DOHH2 (cell line): ENCODE measurements around the gene HES6.

ENCODE experiments used
- CTCF ChIP-seq: fragments of 200-600 bp; sonication (generic); IDR thresholded peaks from one replicate; pipeline ENCODE4 v1.5.1; 2014; ENCODE audit warnings: antibody characterized with exemption, mild to moderate bottlenecking, low read depth, low read length; ENCODE audit not compliant: poor library complexity, severe bottlenecking
- EZH2phosphoT487 ChIP-seq: fragments of 200-600 bp; sonication (generic); IDR thresholded peaks from 2 replicates; pipeline ENCODE4 v1.6.1; 2017; ENCODE audit warnings: borderline replicate concordance, mild to moderate bottlenecking, antibody characterized with exemption, low read length, moderate library complexity, mixed read lengths

- TF ChIP-seq CTCF (no peak), EZH2phosphoT487 (no peak)
Measured at GRCh38 chr2:238243496-238244076, 3.7 kb upstream of the HES6 start.
